HG03196 (cell line): ENCODE data around the gene ALDH3A1.
"Not testable (repeated sequence)": the region's sequence is repeated elsewhere in the genome, so short reads cannot be mapped to it uniquely, and the experiment has no call there.

Experiments used
- ATAC-seq: cut with Tn5 transposase; IDR thresholded peaks from one replicate; pipeline ENCODE4 v1.9.1; 2021; ENCODE audit not compliant: unreplicated experiment

Gene ALDH3A1

DNA sequence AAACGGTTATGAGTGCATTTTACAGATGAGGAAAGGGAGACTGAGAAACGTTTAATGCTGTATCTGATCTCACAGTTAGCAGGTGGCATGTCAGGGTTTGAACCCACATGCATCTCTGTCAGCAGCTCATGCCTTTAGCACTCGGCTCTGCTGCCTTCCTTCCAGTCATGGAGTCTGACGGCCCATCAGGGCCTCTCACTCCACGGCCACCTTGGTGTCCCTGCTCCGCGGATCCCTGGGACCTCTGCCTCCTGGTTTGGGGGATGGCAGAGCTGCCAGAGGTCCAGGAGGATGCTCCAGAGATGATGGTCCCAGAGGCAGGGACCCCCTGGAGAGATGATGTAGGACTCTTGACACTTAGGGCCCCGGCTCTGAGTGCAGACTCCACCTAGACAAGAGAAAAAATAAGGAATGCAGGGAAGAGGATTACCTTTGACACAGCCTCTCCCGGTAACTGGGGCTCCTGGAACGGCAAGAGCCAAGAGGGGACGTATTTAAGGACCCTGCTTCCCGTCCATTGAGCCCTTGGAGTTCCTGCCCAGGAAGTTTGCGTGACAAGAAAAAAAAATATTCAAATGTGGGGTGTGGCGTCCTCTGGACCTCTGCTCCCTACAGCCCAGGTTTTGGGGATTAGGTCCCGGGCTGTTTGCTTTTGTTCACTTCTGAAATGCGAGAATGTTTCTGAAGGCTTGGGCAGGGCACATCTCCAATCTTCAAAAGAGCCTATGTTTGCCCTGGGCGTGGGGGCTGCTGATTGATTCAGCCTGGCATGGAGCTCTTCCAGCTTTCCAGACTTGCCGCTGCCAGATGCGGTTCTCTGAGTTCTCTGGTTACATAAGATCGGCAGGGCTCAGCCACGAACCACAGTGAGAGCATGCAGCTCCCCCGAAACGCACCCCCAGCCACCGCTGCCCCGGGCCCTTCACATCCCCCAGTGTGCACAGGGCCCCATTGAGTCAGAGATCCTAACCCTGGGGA, at the start of gene ALDH3A1:
ALDH3A1 (minus strand) TSS at position 470 of the 978 bp plus-strand sequence. CDS start 3,169 bp downstream, outside the sequence.
- no peak for ATAC-seq

DNA sequence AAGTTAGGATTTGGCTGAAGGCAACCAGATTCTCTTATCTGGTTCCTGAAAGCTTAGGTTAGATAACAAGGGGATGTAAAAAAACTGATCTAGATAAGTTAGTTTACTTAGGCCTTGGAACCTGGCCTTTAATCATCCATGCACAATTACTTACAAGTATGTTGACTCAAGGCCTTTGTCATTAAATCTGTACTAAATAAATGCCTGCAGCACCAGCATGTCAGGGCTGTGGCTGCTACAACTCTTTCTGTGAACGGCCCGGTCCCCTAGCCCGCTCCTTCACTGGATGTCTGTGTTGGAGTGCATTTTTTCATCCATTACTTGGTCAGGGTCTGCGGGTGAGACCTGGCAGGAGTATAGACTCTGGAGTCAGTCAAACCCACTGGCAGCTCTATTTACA, 48.4 kb upstream of the ALDH3A1 start:
- ATAC-seq = no peak

DNA sequence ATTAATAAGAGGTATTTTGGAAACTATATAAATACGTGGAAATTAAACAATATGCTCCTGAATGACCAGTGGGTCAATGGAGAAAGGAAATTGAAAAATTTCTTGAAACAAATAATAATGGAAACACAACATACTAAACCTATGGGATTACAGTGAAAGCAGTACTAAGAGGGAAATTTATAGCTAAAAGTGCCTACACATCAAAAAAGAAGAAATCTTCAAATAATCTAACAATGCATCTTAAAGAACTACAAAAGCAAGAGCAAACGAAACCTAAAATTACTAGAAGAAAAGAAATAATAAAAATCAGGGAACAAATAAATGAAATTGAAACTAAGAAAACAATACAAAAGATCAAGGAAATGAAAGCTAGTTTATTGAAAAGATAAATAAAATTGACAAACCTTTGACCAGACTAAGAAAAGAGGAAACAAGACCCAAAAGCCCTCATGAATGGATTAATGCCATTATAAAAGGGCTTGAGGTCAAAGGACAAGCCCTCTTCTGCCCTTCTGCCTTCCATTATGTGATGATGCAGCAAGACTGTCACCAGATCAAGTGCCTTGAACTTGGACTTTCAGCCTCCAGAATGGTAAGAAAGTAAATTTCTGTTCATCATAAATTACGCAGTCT, 43.9 kb upstream of the ALDH3A1 start:
- no peak for ATAC-seq

- ATAC-seq = no peak
Observed at GRCh38 chr17:19787733-19788357, 39.7 kb upstream of the ALDH3A1 start.

DNA sequence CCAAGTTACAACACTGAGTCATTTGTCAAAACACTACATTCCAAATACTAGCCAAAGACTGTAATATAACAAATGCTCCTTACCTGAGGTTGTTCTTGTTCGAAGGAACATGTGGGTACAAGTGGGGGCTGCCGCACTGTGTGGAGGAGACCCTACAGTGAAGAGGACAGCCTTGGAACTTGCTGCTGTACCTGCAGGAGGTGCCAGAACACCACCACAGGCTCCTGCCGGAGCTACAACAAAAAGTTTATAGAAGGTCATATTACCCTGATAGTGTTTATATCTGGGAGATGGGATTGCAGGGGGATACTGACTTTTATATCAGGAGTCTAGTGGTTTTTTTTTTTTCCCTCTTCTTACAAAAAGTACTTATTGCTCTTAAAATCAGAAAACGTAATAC, 37.8 kb upstream of the ALDH3A1 start:
- ATAC-seq = no peak

DNA sequence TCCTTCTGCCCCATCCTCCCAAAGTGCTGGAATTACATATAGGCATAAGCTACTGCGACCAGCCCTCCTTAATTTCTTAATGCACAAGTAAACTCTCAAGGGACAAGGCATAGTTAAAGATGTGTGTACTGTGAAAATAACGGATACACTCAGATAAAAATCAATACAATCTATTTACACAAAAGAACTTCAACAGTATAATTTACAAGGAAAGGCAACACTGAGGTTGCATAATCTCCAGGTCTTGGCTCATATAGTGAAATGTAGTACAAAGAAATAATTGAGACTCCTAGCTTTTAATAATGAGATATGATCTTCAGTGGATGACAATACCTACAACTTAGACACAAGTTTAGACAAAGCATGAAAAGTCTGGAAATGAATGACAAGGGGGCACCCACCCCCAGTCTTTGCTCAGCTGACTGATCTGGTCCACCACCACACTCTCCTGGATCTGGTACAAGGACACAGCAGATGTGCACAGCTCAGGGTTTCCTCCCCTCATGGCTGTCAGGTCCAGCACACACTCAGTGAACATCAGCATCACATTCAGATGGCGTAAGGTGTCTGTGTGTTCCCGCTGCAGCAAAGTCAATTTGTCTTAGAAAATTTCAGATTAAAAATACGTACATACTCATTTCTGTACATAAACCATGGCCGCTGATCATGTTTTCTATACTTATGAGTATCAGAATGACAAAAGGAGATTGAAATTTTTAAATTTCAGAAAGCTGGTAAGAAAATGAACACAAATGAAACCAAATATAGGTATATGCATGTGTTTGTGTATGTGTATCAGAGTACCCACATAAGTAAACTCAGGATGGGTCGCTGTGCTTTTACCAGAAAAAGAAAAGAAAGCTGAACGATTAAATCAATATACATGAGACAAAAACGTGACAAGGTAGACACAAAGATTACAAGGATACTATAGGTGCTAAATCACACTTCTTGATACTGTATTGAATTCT, 33.7 kb upstream of the ALDH3A1 start:
- no peak for ATAC-seq

GRCh38 chr17:19780846-19781245, 32.7 kb upstream of the ALDH3A1 start:
- no peak for ATAC-seq

GRCh38 chr17:19773534-19773933, 25.4 kb upstream of the ALDH3A1 start:
- ATAC-seq = no peak

DNA sequence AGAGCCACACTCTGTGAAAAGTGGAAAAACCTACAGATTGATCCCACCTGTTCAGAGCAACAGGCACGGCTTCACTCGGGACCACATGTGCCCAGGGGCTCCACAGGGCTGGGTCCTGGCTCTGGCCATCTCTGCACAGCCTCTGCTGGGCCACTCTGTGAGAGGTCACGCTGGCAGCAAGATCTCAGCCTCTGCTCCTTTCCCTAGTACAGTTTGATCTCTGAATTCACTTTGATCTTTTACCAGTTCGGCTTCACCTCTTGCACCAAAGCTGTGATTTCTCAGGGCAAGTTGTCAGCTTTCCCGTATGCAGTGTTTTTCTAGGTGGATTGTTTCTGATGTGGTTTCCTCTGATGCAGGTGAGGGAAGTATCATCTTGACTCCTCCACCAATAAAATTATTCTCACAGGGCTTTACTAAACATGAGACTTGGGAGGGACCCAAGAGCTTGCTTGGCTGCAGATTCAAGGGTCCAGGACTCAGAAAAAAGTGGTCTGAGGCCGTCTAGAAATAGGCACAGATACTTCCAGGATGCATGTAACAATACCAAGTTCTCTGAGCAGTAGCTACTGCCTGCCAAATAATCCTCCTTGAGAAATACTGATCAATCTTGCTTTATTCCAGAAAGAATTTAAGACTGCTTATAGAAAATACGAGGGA, 24.0 kb upstream of the ALDH3A1 start:
- no peak for ATAC-seq

DNA sequence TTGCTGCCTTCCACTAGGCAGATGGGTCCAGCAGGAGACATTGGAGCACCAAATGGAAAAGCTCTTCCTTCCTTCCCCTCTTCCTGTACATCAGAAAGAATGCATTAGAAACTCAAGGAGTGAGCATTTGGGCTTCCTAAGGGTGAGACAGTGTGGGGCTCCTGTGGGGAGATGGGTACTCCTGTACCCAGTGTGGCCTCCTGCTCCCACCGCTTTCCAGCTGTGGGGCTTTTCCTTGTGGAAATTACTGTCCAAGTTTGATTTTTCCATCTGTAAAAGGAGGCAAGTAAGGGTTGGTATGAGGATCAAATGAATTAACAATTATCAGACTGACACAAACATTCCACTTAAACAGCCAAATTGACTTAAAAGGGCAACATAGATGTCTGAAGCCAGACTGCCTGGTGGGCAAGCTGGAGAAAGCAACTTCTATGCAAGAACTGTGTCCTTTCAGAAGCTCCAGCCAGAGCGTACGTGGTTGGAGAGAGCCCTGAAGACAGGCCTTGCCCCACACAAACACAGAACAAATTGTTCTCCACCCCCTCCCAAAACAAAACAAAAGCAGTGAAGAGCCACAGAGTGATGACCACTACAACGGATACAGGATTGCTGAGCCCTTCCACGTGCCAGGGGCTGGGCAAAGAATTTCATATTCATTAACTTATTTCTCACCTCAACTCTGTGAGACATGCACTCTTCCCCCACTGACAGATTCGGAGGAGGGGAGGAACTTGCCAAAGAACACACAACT, 23.1 kb upstream of the ALDH3A1 start:
- ATAC-seq = no peak

DNA sequence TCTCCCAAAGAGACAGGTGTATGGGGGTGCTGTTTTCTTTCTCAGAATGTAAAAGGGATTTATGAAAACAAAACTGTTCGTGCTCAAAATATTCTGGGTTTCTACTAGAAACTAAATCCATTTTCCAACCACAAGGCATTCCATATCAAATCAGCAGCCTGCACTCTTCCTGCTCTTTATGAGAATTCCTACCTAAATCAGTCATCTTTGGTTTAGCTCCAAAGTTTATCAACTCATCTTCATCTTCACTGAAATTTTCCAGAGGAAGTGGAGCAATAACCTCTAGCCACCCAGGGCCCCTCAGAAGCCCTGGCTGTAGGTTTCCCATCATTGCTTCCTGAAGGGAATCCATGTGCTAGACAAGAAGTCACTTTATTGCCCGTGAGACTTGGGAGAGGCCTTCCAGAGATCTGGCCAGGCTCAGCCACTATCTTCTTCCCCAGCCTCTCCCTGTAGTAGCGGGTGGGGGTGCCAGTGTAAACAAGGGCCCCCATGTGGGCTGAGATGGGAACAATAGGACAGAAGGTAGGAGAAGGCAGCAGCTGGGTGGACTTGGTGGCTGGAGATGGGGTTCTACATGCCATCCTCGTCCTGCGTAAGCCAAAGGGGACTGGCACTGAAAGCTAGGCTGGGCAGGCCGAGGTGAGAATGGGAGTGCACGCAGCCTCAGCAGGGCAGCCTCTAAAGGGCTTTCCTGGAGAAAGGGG, 22.0 kb upstream of the ALDH3A1 start:
- no peak for ATAC-seq

- no peak for ATAC-seq
Observed at GRCh38 chr17:19768046-19768782, 20.1 kb upstream of the ALDH3A1 start.

DNA sequence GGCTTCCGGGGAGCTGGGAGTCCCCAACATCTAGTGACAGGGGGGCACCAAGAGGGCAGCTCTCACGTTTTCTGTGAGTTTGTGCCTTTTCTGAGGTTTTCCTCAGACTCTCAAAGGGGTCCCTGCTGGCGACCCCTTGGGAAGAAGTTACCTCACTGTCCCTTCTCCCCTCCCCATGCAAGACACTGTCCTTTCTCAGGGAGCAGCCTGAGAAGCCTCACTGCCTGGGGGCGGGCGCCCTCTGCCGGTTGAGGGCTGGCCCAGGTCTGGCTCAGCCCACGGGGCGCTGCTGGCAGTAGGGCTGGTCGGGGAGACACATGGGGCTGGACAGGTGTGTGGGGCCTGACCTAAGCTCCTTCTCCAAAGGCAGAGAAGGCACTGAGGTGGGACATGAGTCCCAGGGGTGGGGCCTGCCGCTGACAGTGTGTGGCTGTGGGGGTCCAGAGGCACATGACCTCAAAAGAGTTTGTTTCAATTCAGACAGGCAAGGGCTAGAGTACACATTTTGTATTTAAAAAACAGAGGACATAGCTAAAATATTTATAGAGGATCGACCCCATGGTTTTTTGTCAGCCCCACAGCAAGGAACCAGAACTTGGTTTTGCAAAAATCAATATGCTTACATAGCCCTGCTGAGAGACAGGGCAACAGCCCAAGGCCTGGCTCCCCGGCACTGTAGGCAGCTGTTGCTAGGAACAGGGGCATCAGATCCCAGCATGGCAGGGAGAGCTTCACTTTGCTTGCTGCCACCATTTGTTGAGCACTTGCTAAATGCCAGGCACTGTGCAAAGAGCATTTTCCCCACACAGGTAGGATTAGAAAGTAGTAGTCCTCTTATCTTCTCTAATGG, 18.5 kb upstream of the ALDH3A1 start:
- ATAC-seq = peak; percentile 56

DNA sequence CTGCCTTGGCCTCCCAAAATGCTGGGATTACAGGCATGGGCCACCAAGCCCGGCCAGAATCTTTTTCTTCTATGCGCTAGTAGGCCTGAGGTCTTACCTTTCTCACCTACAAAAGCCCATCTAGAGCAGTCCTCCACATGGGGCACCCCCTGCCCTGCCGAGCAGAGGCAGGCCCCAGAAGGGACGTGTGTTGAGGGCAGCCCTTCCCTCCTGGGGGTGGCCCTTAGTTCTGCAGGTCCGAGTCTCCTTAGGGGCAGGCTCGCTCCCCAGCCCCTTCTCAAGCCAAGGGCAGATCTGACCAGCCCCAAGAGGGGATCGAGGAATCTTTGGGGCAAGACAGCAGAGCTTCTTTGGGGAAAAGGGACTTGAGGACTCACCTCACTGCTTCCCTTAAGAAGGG, 17.9 kb upstream of the ALDH3A1 start:
- no peak for ATAC-seq

- ATAC-seq = not testable (repeated sequence)
Observed at GRCh38 chr17:19763991-19764390, 15.9 kb upstream of the ALDH3A1 start.

GRCh38 chr17:19763416-19763815, 15.3 kb upstream of the ALDH3A1 start:
- ATAC-seq = no peak

- no peak for ATAC-seq
Observed at GRCh38 chr17:19762515-19762961, 14.4 kb upstream of the ALDH3A1 start.
